ENCODE results near the gene SRRM4.

DNA sequence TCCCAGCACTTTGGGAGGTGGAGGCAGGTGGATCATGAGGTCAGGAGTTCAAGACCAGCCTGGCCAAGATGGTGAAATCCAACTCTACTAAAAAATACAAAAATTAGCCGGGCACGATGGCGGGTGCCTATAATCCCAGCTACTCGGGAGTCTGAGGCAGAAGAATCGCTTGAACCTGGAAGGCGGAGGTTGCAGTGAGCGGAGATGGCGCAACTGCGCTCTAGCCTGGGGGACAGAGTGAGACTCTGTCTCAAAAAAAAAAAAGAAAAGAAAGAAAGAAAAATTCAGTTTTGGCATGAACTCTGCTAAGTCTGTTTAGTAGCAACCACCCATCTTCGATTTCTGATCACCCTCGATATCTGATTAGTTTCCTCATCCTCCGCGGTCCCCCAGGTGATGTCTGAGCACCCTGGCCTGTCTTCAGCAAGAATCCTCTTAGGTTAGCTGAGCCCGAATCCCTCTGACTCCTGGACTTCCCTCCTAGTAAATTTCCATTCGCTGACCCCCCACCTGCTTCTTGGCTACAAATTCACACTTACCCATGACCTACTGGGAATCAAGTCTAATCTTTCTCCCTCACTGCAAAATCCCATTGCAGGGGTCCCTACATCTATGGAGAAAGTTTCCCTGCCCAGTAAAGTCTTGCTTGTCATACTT is 196.5 kb downstream of the SRRM4 start:
- TF ChIP-seq, protein P1, sequence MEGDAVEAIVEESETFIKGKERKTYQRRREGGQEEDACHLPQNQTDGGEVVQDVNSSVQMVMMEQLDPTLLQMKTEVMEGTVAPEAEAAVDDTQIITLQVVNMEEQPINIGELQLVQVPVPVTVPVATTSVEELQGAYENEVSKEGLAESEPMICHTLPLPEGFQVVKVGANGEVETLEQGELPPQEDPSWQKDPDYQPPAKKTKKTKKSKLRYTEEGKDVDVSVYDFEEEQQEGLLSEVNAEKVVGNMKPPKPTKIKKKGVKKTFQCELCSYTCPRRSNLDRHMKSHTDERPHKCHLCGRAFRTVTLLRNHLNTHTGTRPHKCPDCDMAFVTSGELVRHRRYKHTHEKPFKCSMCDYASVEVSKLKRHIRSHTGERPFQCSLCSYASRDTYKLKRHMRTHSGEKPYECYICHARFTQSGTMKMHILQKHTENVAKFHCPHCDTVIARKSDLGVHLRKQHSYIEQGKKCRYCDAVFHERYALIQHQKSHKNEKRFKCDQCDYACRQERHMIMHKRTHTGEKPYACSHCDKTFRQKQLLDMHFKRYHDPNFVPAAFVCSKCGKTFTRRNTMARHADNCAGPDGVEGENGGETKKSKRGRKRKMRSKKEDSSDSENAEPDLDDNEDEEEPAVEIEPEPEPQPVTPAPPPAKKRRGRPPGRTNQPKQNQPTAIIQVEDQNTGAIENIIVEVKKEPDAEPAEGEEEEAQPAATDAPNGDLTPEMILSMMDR (IDR thresholded peaks at IDR 0.05) = no peak
- no peak for TF ChIP-seq POLR2A (IDR thresholded peaks at IDR 0.05)

All from testis (tissue), 2 donors.